NCI-H446 treated with DMSO at 0.1 percent for 48 hours (cell line): ENCODE measurements around the gene ATF3.
A peak's percentile ranks its signal among the peaks of the same experiment; 100 is the strongest.
"Not testable (repeated sequence)": the region's sequence is repeated elsewhere in the genome, so short reads cannot be mapped to it uniquely, and the experiment has no call there.

Source experiments
- DNase-seq: peaks from one replicate; lab custom pipeline; 2025; lab: John Stamatoyannopoulos, UW

Gene ATF3

DNA sequence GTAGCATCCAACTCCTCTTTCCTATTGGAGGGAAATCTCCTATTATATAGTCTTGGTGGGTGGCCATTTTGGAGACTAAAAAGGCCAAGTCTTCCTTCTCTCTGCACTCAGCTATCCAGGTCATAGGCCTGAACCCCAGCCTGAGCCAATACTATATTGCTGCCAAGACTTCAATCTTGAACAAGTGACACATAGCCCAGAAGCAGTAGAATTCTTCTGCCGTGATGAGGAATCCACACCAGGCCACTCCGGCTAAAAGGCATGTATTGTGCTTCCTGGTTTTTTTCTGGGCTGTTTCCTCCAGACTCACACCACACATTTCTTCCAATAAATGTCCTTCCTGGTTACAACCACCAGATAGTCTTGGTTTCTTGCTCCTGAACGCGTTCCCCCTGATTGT lies 43.0 kb downstream of the ATF3 start:
- no peak for DNase-seq

- DNase-seq, result no peak
Observed at GRCh38 chr1:212651977-212652376, 43.4 kb downstream of the ATF3 start.

DNA sequence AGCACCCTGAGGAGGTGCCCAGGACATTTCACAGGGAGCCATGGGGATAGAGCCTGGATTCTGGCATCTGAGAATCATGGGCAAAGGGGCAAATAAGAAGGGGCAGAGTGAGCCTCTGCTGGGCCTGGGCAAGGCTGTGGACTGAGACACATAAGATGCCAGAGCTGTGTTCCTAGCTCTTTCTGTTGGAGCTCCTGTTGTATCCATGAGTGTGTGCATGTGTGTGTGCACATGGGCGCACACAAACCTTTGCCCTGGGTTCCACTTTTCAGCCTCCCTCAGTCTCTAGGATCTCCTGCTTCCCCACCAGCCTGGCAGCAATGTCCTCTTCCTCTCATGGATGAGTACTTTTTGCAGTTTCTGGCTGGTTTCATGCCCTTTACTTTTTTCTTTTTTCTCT lies 44.0 kb downstream of the ATF3 start:
- DNase-seq, result no peak

DNA sequence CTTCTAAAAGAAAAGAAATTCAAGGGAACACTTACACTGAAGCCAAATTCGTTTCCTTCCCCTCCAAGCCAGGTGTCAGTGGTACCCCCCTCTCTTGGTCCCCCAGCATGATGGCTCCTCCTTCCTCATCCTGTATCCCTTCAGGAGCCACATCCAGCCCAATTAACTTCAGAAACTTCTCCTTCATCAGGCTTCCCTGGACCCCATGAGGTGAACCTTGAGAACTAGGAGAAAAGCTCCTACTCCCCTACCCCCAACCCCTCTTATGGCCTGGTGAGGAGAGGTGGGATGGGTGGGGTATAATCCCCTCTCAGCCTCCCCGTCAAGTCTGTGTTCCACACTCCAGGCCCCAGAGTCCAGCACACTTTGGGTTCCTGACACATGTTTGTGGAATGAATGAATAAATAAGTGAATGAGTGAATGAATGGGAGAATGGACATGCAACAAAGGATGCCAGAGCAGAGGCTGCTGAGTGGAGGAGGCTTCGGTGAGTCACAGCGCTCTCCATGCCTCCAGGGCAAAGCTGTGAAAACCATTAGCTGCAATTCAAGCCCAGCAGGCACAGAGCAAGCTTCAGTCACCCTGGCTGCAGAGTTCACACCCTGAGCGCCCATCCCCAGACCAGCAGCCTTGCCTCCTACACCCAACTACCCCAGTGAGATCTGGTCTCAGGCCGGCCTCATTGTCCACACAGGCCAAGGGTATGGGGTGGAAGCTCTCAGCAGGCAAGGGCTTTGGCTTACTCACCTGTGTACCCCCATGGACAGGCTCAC lies 47.3 kb downstream of the ATF3 start:
- DNase-seq, result no peak

GRCh38 chr1:212656730-212657129 lies 48.2 kb downstream of the ATF3 start:
- DNase-seq, result no peak

- DNase-seq, result not testable (repeated sequence)
Observed at GRCh38 chr1:212658250-212658649, 49.7 kb downstream of the ATF3 start.

DNA sequence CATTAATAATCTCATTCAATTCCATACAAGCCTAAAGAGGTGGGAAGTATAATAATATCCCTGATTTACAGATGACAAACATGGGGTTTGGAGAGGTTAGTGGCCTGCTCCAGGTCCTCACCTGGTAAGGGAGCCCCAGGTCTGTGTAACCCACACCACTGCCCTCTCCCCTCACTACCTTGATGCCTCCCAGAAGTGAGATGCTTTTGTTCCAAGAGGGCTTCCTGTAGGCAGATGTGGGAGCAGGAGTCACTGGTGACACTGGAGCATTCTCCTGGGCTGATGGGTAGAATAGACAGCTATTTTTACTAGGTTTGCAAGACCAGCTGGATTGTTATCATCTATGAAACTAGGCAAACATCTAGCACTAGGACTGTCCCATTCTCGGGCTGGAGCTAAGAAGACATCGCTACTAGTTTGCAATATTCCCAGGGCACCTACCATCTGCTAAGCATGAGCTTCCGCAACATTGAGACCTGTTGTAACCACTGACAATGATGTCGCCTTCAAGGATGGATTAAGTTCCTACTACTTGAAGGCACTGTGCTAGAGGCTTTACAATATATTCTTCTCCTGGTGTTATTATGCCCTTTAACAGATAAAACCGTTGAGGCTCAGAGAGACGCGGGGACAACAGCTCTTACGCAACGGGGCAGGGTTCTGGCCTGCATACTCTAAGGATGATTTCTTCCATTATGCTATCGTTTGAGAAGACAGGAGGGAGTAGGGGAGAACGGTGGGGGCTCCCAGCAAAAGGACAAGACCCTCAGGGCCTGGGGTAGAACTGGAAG lies 56.0 kb downstream of the ATF3 start:
- no peak for DNase-seq

DNA sequence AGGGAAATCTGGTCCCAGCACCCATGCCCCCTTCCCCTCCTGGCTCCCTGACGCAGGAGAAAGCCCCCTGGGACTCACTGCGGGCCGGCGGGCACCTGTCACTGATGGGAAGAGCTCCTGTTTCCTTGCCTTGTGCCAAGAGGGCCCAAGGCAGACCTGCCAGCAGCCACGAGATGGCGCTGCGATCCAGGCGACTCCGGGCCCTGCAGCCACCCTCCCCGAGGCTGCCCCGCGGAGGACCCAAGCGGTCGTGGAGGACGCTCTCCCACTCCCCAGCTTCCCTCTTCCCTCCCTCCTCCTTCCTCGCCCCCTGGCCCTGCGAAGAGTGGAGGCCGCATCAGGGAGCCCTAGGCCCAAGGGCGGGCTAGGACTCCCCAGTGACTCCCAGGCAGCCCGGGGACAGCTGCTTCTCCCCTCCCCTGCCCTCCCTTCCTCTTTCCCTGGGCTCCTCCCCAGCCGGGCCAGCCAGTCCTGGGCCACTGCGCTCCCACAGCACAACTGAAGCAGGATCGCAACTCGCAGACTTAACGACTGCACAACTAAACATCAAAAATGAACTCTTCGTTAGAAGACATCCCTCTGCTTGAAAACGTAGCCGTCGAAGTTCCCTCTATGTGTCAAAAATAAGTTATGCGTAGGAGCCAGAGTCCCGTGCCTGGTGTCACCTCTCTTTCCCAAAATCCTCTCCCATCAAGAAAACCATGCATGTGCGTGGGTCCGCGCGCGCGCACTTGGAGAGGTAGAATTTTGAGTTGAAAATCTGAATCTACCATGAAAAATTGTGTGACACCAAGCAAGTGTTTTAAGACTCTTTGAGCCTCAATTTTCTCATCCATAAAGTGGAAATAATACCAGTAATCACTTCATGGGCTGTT lies 56.9 kb downstream of the ATF3 start:
- peak; percentile 20 for DNase-seq

DNA sequence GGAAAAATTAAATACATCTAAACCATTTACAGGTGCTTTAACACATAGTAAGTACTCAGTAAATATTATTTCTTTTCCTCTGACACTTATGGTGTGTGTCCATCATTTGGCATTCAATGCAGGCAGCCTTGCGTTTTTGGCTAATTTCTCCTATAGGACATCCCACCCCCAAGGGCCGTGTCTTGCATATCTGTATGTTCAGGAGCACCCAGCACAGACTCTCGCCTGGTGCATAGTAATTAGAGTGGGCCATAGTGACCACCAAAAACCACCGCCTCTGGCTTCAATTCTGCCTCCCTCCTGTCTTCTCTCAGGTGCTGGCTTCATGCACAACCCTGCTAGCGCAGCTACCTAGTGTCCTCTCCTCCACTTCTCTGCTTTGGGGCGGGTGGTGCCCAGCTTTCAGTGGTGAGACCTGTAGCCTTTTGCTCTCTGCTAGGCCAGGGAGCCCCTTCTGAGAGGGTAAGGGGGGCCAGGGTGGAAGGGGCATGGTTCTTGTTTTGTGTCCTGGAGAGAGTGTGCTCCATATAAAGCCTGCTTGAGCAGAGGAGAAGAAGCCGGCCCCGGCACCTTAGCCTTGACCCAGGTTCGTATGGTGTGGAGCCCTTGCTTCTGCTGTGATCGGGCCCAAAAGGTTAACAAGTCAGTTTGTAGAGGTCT lies 57.7 kb downstream of the ATF3 start:
- DNase-seq, result no peak

DNA sequence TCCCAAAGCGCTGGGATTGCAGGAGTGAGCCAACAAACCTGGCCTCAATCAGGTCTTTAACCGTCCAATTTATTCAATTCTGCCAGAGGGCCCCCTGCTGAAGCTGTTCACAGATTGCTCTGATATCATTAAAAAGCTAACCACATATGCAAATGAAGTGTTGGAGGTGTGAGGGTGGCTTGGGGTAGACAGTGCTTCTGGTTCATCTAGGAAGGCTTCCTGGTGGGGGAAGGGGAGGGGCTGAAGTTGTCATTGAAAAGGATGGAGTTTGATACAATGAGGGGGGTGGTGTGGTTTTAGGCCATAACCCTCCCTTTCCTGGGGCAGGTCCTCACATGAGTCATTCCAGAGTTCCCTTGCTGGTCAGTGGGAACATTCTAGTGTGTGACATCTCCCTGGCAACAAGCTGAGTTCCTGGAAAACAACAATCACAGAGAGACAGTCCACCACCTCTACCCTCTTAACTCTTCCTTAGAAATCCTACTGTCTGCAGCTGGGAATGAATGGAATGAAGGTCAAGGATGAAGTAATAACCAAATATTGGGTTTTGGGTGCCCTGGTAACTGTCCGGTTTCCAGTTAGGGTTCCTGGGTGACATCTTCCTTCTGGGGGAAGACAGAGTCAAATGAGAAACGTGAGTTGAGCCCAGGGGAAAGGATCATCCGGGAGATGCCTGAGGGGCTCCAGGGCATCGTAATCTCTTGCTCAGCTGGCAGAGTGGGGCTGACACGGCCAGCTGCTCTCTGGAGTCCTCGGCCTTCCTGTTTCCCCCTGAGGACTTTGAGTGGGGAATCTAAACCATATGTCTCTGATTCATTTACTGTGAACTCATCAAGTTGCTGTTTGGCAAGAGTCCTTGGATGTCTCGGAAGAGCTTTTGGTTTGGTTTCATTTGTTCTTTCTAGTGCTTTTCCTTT lies 58.9 kb downstream of the ATF3 start:
- peak; percentile 47 for DNase-seq

GRCh38 chr1:212668477-212668876 lies 59.9 kb downstream of the ATF3 start:
- DNase-seq, result no peak

DNA sequence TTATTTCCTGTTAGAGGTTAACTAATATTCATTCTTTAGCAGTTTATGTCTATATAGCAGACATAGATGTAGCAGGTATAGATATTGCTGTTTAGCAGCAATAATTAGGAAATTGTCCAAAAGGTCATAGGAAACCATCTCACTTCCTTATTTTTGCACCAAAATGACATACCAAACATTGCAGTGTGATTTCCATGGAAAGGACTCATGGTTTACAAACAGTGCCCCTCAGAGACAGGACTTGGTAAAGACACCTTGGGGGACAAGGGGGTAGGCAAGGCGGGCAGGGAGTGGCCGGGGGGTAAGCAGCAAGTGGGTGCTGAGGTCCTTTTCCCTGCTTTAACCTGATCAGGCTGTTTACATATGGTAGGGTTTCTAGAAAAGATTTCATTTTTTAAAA lies 60.5 kb downstream of the ATF3 start:
- no peak for DNase-seq

DNA sequence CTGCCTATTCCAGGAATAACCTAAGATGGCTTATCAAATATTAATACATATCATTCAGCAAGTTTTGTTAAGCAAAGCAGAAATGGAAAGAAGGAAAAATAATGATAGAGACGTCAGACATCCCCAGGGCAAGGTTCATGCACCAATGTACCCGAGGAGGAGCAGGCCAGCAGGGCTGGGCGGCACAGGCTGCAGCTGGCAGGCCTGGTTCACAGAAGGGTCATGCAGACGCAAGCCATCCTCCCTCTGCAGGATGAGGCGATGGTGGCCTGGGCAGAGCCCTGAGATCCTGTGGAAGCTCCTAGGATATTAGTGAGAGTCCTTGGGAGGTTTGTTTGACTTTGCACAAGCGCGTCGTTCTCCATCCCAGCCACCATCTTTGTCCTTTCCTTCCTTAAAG lies 61.0 kb downstream of the ATF3 start:
- DNase-seq, result no peak

DNA sequence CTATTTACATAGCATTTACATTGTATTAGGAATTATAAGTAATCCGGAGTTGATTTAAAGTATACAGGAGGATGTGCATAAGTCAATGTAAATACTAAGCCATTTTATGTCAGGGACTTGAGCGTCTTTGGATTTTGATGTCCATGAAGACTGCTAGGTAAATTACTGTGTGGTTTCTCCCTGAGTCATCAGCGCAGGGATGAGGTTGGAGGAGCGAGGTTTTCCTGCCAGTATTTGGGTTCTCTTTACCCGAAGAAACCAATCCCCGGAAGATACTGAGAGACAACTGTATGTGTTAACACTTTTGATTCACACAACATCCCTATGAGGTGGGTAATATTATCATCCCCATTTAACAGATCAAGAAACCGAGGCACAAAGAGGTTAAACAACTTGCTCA lies 61.7 kb downstream of the ATF3 start:
- DNase-seq, result no peak
